HG03442 (cell line): Measurements from ENCODE around the gene SRCIN1.
"Not testable (repeated sequence)": the region's sequence is repeated elsewhere in the genome, so short reads cannot be mapped to it uniquely, and the experiment has no call there.

Experiments
- ATAC-seq: cut with Tn5 transposase; IDR thresholded peaks from one replicate; pipeline ENCODE4 v1.9.1; 2021; ENCODE audit warnings: mild to moderate bottlenecking, moderate library complexity; ENCODE audit not compliant: unreplicated experiment

Gene SRCIN1

DNA sequence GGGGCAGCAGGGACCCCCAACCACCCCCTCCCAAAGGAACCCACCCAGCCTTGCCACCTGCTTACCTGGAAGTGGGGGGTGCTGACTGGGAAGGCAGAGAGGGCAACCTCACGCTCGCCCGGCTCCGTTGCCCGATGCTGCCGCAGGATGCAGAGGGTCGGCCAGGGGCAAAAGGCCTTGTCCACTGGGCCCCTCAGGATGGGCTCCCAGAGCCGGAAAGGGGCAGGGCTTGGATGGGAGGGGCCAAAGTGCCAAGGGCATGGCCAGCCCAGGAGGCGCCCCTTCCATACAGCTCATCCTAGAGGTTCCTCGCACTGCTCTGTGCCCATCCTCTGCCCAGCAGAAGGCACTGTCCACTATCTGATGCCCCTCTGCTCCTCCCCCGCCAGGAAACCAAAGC, 59.4 kb downstream of the SRCIN1 start:
- no peak for ATAC-seq

DNA sequence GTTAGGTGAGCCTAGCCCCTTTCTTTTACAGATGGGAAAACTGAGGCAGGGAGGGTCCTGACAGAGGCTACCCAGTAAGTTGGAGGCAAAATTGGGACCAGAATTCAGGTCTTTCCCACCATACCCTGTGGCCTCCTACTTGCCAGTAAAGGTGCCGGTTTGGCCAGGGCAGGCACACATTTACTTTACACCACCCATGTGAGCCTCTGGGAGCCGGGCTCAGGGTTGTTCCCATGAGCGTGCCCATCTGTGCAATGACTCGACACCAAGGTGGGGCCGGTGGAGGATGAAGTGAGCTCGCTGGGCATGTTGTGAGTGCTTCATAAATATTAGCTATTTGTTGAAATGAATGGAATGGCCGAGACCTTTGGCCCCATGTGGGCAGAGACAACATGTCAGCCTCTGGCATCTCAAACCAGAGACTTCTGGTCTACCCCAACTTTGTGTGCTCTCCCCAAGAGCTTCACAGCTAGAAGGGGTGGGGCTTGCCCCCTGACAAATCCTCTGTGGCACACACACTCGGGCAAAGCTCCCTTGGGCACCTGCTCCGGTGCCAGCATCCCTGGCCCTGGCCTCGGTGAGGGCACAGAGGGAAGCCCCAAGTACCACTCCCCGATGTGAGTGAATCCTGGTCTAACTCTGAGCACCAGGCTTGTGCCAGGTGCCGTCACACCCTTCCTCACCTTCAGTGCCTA, 60.1 kb downstream of the SRCIN1 start:
- ATAC-seq: no peak

DNA sequence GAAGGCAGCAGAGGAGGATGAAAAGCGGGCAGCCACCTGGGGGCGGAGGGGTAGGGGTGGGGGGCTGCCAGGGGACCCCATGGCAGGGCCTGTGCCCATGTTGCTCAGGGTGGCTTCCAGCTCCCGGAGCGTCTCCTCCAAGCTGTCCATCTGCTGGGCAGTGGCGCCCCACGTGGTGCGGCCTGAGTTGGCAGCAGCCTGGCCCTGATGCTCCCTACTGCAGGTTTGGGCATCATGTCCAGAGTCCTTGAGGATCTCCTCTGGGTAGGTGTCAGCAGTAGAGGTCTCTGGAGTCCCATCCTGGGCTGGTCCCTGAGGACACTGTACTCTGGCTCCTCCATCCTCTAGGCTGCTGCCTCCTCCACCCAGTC, 60.9 kb downstream of the SRCIN1 start:
- no peak for ATAC-seq

DNA sequence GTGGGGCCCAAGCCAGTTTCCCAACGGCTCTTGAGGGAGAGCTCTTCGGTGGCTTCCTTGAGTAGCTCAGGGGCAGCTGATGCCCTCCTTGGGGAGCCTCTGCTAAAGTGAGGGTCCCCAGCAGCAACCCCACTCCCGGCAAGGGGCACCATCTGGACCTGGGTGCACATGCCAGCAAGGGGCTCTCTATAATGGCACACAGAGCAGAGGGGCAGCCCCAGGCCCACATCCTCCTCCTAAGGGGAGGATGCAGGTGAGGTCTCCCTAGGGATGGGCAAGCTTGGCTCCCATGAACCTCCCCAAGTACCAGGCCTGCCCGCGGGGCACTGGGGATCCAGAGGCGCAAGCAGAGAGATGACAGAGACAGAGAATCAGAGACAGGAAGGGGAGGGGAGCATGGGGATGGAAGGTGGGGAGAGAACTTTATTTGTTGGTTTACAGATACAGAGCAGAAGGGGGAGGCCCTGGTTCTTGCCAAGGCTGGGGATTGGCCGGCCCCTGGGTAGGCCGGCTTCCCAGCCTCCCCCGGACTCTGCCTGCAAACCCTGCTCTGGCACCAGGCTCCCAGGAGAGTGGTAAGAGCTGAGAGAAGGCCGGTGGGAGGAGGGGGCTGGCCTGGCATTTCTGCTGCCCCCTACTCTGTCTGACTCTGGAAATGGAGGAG, 61.4 kb downstream of the SRCIN1 start:
- no peak for ATAC-seq

DNA sequence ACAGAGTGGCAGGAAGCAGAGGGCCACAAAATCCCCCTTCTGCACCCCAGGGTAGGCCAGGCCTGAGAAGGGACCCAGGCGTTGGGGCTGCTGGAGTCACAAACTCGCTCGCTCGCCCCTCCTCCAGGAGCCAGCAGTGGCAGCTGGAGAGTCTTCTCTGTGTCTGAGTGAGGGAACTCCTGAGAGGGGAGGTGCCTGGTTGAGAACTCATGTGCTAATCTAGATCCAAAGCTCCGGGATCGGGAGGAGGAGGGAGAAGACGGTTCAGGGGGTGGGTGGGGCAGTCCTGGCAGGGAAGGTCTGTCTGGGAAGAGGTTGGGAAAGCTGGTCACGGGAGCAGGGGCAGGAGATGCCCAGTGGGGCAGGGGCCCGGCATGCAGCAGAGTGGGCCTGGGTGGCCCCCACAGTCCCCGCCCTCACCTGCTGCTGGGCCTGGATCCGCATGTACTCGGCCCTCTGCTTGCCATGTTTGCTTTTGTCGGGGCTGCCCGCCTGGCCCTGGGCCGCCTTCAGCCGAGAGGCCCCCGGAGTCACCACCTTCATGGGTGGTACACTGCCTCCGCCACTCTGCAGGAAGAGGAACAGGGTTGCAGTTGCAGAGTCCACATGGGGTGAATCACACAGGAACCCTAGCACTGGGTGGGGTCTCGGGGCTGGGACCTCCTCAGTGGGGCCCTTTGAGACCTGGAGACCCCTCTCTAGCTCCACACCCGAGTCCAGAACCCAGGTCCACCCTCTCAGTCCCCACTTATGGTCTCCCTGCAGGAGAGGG, 62.2 kb downstream of the SRCIN1 start:
- ATAC-seq: no peak

DNA sequence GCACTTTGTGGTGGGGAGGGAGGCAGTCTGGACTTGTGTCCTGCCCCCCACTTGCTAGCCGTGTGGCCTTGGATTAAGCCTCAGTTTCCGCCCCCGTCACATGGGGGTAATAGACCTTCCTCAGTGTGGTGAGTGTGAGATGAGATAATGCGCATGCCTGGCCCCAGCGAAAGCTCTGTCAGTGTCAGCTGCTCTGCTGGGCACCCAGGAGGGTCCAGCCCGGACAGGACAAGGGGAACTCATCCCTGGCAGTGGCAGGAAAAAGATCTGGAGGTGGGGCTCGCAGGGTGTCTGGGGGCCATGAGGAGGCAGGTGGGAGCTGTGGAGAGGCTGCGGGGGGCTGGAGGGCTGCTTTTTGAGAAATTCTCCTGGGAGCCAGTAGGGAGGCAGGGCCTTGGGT, 63.5 kb downstream of the SRCIN1 start:
- ATAC-seq: no peak

DNA sequence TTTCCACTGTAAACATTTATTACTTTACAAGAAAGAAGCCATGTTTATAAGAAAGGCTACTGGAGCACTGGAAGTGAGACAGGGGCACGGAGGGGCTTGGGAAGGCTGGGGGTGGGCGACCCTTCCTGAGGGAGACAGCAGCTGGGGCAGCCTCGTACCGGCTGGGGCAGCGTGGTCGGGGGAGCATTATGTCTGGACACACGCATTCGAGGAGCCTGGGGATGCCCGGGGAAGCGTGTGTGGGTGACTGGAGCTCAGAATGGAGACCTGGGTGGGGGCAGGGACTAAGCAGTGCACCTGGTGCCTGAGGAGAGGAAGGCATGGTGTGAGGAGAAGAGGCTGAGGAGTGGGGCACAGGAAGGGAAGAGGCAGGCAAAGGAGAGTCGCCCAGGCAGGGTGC, 64.5 kb downstream of the SRCIN1 start:
- no peak for ATAC-seq

DNA sequence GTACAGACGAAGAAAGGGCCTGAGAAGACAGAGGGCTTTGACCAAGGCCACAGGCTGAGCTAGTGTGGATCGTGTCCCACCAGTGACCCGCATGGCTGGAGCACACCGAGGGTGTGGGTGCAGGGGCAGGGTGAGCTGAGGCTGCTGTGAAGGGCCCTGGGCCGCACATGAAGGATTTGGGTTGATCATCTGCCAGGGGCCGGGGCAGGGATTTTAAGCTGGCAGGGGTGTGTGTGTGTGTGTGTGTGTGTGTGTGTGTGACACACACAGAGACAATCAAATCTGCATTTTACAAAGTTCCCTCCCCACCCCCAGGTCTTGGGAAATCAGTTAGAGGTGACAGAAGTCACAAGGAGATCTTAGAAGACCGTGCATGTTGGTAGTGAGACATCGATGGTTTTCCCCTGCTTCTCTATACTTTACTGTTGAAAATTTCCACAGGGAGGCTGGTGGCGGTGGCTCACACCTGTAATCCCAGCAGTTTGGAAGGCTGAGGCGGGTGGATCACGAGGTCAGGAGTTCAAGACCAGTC, 65.2 kb downstream of the SRCIN1 start:
- no peak for ATAC-seq

DNA sequence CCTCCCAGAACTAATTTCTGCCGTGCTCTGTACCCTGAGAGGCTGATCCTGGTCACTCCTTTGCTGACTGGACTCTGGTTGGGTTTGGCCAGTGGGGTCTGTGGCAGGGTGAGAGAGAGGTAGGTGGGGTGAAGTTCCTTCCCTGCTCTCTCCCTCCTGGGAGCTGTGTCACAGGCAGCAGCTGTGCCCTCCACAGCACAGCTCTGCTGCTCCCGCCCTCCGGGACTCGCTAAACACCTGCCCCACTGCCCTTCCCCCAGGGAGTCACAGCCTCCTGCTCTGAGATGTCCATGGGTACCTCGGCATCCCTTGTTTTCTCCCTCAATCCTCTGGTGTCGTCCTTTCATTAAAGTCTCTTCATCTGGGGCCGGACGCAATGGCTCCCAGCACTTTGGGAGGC, 66.4 kb downstream of the SRCIN1 start:
- no peak for ATAC-seq

DNA sequence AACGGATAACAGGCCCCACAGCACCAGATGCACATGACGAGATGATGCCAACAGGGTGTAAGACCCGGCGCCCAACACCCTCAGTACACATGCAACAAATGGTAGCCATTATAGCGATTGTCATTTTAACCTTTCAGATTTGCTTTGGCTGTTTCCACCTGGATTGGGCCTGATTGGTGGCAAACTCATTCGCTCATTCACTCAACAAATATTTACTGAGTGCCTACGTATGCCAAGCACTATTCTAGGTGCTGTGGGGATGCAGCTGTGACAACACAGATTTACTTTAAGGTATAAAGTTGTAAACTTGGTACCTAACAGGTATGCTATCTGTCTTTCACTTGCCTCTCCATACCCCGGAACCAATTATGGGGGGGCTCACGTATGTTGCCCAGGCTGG, 66.8 kb downstream of the SRCIN1 start:
- no peak for ATAC-seq

DNA sequence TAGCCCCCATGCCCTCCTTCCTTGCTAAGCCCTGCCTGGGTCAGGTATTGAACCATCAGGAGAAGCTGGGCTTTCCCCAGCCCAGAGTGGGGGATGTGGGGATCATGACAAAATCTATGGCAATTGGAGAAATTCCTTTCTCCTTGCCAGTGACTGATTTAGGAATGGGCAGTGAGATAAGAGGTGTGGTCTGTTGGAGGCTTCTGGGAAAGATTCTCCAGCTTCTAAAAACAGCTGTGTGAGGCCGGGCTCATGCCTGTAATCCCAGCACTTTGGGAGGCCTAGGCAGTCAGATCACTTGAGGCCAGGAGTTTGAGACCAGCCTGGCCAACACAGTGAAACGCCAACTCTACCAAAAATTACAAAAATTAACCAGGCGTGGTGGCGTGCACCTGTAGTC, 69.1 kb downstream of the SRCIN1 start:
- no peak for ATAC-seq

DNA sequence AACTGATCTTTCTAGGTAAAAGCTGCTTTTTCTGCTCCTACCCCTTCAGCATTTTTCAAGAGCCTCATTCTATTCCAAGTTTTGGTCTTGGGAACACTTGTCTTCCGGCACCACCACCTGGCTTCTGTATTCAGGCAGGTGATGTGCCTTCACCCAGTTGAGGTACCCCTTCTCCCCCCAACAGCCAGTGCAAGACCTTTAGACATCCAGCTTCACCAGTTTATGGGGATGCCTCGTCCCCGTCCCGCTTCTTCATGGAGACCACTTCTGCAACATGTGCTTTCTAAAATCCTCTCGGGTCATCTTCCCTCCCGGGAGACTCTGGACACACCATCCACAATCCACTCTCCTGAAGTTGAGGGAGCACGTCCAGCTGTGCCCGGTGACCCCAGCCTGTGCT, 69.9 kb downstream of the SRCIN1 start:
- no peak for ATAC-seq

DNA sequence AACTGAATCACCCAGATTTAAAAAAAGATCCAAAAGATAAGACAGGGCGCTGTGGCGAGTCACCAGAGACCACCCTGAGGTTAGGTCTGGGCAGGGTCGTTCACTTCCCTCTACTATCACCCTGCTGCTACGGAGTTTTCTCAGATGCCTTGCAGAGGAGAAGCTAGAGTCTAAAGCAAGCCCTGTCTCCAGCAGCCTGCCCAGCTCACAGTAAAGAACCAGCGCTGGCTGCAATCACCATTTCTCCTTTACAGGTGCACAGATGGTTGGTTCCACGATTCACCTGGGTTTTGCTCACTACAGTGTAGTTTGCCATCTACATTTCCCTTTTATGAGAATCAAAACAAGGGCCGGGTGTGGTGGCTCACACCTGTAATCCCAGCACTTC, 71.3 kb downstream of the SRCIN1 start:
- no peak for ATAC-seq

DNA sequence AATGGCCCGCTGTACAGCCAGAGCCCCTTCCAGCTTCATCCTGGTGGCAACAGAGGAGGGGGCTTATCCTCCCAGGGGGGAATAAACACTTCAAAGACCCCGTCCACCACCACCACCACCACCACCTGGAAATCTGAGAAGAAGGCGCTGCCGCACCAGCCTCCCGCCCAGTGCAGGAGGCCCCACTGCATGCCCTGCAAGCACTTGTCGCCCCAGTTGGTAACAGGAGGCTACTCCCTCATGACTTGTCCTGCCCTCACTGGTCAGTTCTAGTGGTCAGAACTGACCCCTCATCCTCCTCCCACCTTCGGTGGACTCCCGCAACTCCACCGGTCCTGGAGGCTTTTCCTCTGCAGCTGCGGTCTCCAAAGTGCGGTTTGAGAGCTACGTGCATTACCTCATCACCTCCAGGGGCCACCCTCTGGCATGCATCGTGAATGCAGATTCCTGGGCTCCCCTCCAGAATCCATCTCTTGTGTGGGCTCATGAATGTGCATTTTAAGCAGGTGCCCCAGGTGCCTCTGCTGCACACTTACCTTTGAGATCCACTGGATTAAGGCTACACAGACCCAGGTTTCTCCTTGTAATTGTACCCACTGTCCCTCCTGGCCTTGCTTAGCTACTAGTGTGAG, 71.8 kb downstream of the SRCIN1 start:
- ATAC-seq: no peak

DNA sequence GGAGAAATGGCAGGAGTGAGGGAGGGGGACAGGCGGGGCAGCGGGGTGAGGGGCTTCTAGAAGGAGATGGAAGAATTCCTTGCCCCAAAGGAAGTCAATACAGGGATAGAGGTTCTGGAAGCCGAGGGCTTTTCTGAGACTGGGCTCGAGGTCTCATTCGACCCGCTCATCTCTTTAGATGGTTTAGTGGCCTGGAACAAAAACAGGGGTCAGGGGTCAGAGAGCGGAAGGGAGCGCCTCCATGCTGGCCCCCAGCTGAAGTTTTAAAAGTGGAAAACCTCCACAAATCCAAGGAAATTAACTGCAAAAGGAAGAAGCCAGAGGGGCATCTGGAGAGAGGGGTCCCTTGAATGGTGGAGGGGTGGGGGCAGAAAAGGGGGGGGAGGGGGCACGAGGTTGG, 72.5 kb downstream of the SRCIN1 start:
- ATAC-seq: no peak

DNA sequence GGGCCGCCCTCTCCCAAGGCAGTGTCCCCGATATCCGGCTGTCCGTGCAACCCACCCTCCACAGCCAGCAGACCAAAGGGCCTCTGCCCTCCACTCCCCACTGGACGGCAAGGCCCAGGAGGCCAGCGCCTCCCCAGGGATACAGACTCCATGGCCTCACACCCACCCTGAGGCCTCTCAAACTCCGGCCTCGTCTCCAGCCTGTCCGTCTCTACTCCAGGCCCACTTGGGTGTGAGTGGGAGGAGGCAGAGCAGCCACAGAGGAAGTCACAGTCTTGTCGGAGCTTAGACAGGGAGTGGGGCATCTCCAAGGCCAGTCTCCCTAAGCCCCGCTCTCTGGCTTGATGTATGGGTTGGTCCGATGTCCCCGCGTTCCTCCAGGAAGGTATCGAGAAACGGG, 73.3 kb downstream of the SRCIN1 start:
- ATAC-seq: no peak

DNA sequence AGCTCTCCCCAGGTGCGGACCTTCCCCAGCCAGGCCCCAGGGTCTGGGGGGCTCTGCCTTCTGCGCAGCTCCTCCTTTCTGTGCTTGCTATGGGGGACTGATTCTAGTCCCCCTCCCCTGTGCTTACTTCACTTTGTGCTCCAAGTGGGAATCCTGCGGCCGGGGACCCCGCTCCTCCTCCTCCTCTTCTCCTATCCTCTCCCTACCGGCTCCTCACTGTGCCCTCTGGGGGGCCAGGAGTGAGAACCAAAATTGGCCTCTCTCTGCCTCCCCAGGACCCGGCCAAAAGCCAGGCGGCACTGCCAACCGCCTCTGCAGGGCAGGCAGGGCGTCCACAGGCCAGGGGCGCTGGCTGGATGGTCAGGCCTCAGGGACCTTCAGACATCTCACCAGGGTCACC, 74.0 kb downstream of the SRCIN1 start:
- not testable (repeated sequence) for ATAC-seq

DNA sequence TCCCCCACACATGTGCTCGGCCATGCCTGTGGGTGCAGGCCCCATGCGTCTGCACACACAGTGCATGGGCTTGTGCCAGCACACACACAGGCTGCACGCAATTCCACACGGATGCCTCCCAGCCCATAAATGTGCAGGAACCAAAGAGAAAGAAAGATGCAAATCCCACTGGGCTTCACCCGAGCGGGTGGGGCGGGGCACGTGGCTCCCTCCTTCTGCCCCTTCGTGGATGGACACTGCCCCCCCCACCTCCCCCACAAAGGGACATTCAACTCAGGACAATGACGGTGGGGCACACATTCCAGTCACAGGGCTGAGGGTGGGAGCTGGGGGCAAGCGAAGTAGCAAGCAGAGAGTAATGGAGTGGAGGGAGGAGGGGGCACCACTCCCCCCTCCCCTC, 74.9 kb downstream of the SRCIN1 start:
- ATAC-seq: not testable (repeated sequence)

DNA sequence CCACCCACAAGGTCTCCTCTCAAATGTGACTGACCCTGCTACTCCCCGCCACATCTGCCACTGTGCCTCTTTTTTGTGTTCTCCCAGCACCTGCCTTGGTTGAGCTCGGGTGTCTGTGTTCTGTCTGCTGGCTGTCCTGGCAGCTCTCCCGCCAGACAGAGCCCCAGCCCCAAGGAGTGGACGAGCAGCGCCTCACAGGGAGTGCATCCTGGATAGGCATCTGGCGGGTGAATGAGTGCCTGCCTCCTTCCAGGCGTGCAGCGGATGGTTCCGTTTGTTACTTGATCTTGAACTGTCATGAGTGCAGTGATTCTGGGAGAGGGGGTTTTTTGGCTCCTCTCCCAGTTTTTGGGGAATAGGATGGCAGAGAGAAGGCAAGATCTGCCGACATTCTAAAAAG, 77.6 kb downstream of the SRCIN1 start:
- not testable (repeated sequence) for ATAC-seq

DNA sequence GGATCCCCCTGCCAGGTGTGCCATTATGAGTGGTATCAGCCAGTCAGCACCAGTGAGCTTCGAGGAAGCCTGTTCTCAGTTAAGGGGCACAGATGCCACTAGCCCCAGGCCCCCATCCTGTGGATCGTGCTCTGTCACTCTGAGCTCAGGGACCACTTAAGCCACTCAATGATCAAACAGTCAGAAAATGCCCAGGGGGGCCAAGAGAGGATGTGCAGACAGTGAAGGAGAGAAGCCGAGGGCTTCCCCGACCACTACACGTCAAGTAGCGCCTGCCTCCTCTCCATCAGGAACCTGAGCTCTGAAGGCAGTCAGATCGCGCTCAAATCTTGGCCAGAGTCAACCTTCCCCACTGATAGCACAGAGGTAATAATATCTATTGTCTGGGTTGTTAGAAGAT, 79.2 kb downstream of the SRCIN1 start:
- ATAC-seq: not testable (repeated sequence)

DNA sequence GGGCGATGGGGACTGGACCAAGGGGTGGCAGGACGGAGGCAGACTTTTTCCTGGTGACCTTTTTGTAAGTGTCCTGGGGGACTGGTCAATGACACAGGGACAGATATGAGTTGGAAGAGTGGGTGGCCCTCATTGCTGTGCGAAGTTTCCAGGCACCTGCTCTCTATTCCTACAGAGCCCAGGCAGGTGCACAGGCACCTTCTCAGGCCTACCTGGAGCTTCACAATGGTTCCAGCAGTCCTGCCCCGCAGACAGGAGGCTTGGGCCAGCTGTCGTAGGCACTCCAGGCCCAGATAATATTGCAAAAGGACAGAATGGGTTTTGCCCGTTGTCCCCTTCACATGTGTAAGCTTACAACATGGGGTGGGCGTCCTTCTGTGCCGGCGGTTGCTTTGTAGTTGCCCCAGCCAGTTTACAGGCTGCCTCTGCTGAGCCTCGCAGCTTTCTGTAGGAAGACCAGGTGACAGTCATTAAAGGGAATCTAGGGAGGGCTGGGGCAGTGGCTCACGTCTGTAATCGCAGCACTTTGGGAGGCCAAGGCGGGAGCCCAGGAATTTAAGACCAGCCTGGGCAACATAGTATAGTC, 93.2 kb downstream of the SRCIN1 start:
- no peak for ATAC-seq
